ENCODE measurements around the gene PPAT.

GRCh38 chr4:56426273-56426672, 9.1 kb downstream of the PPAT start:
- TF ChIP-seq REST (IDR thresholded peaks at IDR 0.05; ENCODE audit: insufficient read depth in 1 of 2, low read depth in 2 of 2, low read length in 2 of 2) (no peak), SIN3A (IDR thresholded peaks at IDR 0.05; ENCODE audit: borderline replicate concordance, insufficient read depth, low read length) (no peak), POLR2AphosphoS5 (IDR thresholded peaks at IDR 0.05; ENCODE audit: low read depth, low read length) (no peak)
